MM.1S (cell line): ENCODE results near the gene CPA5.
"Not testable (repeated sequence)": the region's sequence is repeated elsewhere in the genome, so short reads cannot be mapped to it uniquely, and the experiment has no call there.

ENCODE experiments used
- DNase-seq: peaks from one replicate; pipeline ENCODE4 v3.0.0-alpha.2; 2015
- H2AFZ ChIP-seq: fragments of 300-600 bp; sonication (generic); 2 replicates; pipeline ENCODE4 v1.6.0; 2016; ENCODE audit warnings: antibody characterized with exemption, low read length
- H3F3A ChIP-seq: fragments of 300-600 bp; sonication (generic); 2 replicates; pipeline ENCODE4 v1.6.1; 2016; ENCODE audit warnings: mild to moderate bottlenecking, antibody characterized with exemption, low read length, moderate library complexity, mixed read lengths; ENCODE audit not compliant: insufficient read depth
- H3K27ac ChIP-seq: fragments of 300-600 bp; sonication (generic); 2 replicates; pipeline ENCODE4 v1.5.1; 2016; ENCODE audit warnings: mild to moderate bottlenecking, low read length
- H3K27me3 ChIP-seq: fragments of 300-600 bp; sonication (generic); replicated peaks from 2 replicates; pipeline ENCODE4 v1.6.0; 2016; ENCODE audit warnings: low read length; ENCODE audit not compliant: insufficient read depth
- H3K36me3 ChIP-seq: fragments of 300-600 bp; sonication (generic); replicated peaks from 2 replicates; pipeline ENCODE4 v1.6.1; 2016; ENCODE audit warnings: mild to moderate bottlenecking, low read length, mixed read lengths; ENCODE audit not compliant: insufficient read depth
- H3K4me1 ChIP-seq: fragments of 300-600 bp; sonication (generic); 2 replicates; pipeline ENCODE4 v1.6.1; 2016; ENCODE audit warnings: low read length, mixed read lengths
- H3K4me2 ChIP-seq: fragments of 300-600 bp; sonication (generic); 2 replicates; pipeline ENCODE4 v1.6.0; 2016; ENCODE audit warnings: low read depth, low read length
- H3K4me3 ChIP-seq: fragments of 300-600 bp; sonication (generic); 2 replicates; pipeline ENCODE4 v1.5.1; 2016; ENCODE audit warnings: low read length, mixed read lengths
- H3K79me2 ChIP-seq: fragments of 300-600 bp; sonication (generic); 2 replicates; pipeline ENCODE4 v1.6.1; 2016; ENCODE audit warnings: mixed run types, low read length, mixed read lengths
- H3K9ac ChIP-seq: fragments of 300-600 bp; sonication (generic); 2 replicates; pipeline ENCODE4 v1.6.1; 2016; ENCODE audit warnings: low read length, mixed read lengths
- H3K9me2 ChIP-seq: fragments of 300-600 bp; sonication (generic); replicated peaks from 2 replicates; pipeline ENCODE4 v1.6.1; 2016; ENCODE audit warnings: mild to moderate bottlenecking, low read length, mixed read lengths; ENCODE audit not compliant: insufficient read depth
- H3K9me3 ChIP-seq: fragments of 300-600 bp; sonication (generic); replicated peaks from 2 replicates; pipeline ENCODE4 v1.6.1; 2016; ENCODE audit warnings: mild to moderate bottlenecking, low read length, mixed read lengths; ENCODE audit not compliant: insufficient read depth
- H4K20me1 ChIP-seq: fragments of 300-600 bp; sonication (generic); 2 replicates; pipeline ENCODE4 v1.6.1; 2016; ENCODE audit warnings: mild to moderate bottlenecking, low read length, moderate library complexity, mixed read lengths; ENCODE audit not compliant: insufficient read depth
- EZH2 ChIP-seq: fragments of 300-600 bp; sonication (generic); optimal IDR thresholded peaks from 2 replicates; pipeline ENCODE3; 2017; ENCODE audit warnings: low read depth, mild to moderate bottlenecking, antibody characterized with exemption, low read length, mixed read lengths
- EZH2phosphoT487 ChIP-seq: fragments of 300-600 bp; sonication (generic); IDR thresholded peaks from 2 replicates; pipeline ENCODE4 v1.6.1; 2018; ENCODE audit warnings: antibody characterized with exemption, low read length
- TF ChIP-seq, protein P1 (sequence below): fragments of 300-600 bp; sonication (generic); IDR thresholded peaks from 2 replicates; pipeline ENCODE4 v1.5.1; 2016; ENCODE audit warnings: antibody characterized with exemption, low read length, mixed read lengths

The CPA5 gene

DNA sequence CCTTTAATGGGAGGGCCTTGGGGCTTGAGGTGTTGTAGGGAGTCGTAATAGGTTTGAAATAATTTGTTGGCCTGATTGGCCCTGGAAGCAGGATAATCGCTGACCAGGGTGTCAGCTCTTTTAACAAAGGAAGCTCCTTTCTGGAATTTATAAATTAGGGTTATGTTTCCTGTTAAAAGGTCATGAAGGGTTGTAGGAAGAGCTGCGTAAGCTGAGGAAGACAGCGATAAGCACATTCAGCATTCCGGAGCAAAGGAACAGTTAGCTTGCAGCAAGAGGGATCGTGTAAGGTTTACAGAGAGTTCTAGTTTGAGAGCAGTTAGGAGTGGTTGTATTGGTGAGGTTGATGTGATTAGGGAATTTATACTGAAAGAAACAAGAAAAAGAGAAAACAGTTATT, 30.3 kb upstream of the CPA5 start:
- H3K9ac ChIP-seq = no peak overlapping the region
- H3K9me3 ChIP-seq = no peaks in the 10 kb centered on the region

DNA sequence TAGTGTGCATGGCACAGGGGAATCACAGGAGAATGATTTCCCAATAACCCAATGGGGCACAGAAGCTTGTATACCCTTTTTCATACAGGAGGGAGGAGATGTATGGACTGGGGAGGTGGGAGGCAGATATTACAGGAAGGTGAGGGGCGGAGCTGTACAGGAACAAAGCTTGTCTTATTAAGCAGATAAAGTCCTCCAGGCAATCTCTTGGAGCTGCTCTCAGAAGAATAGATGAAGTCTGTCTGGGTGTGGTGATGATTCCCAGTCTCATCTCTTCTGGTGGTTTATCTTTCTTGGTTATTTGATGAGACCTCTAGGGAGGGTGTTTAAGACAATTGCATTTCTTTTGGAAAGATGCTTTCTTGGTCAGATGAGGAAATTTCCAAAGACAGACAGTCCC, 25.1 kb upstream of the CPA5 start:
- no peak overlapping the region for H3K9ac ChIP-seq
- no peaks in the 10 kb centered on the region for H3K4me1 ChIP-seq
- H3K27ac ChIP-seq = no peak overlapping the region
- no peaks in the 10 kb centered on the region for H3K9me3 ChIP-seq
- no peak for DNase-seq
- no peaks in the 10 kb centered on the region for H3K79me2 ChIP-seq
- TF ChIP-seq EZH2 (no peak), EZH2phosphoT487 (no peak)
- TF ChIP-seq, protein P1, sequence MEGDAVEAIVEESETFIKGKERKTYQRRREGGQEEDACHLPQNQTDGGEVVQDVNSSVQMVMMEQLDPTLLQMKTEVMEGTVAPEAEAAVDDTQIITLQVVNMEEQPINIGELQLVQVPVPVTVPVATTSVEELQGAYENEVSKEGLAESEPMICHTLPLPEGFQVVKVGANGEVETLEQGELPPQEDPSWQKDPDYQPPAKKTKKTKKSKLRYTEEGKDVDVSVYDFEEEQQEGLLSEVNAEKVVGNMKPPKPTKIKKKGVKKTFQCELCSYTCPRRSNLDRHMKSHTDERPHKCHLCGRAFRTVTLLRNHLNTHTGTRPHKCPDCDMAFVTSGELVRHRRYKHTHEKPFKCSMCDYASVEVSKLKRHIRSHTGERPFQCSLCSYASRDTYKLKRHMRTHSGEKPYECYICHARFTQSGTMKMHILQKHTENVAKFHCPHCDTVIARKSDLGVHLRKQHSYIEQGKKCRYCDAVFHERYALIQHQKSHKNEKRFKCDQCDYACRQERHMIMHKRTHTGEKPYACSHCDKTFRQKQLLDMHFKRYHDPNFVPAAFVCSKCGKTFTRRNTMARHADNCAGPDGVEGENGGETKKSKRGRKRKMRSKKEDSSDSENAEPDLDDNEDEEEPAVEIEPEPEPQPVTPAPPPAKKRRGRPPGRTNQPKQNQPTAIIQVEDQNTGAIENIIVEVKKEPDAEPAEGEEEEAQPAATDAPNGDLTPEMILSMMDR = no peak
- H3K36me3 ChIP-seq = no peaks in the 10 kb centered on the region
- H3K4me2 ChIP-seq = no peak overlapping the region
- H2AFZ ChIP-seq = no peak overlapping the region
- no peak overlapping the region for H3K4me3 ChIP-seq
- no peaks in the 10 kb centered on the region for H3F3A ChIP-seq
- H4K20me1 ChIP-seq = no peaks in the 10 kb centered on the region
- H3K9me2 ChIP-seq = no peaks in the 10 kb centered on the region
- H3K27me3 ChIP-seq = no peaks in the 10 kb centered on the region

More for the DNA sequence above, 30.3 kb upstream of the CPA5 start:
- DNase-seq = no peak
- Histone ChIP-seq H3F3A (no peaks in the 10 kb centered on the region), H3K79me2 (no peaks in the 10 kb centered on the region), H3K9me2 (no peaks in the 10 kb centered on the region), H3K27ac (no peak overlapping the region), H3K4me3 (no peak overlapping the region), H3K4me1 (no peaks in the 10 kb centered on the region), H3K27me3 (no peaks in the 10 kb centered on the region), H3K4me2 (no peak overlapping the region), H3K36me3 (no peaks in the 10 kb centered on the region), H4K20me1 (no peaks in the 10 kb centered on the region), H2AFZ (no peak overlapping the region)
- TF ChIP-seq EZH2 (no peak), EZH2phosphoT487 (no peak)
- TF ChIP-seq, protein P1 = no peak

DNA sequence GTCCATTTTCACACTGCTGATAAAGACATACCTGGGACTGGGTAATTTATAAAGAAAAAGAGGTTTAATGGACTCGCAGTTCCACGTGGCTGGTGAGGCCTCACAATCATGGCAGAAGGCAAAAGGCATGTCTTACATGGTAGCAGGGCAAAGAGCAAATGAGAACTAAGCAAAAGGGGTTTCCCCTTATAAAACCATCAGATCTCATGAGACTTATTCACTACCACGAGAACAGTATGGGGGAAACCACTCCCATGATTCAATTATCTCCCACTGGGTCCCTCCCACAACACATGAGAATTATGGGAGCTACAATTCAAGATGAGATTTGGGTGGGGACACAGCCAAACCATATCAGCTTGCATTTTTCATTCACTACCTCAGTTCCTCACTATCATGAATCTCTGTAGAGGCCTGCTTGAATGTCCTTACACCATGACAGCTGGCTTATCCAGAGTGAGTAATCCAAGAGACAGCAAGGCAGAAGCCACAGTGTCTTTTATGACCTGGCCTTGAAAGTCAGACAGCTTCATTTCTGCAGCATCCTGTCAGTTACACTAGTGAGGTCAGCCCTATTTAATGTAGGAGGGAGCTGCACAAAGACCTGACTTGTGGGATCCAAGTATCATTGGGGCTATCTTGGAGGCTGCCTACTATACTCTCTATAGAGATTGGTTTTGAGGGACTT, 22.9 kb upstream of the CPA5 start:
- not testable (repeated sequence) for H2AFZ ChIP-seq

DNA sequence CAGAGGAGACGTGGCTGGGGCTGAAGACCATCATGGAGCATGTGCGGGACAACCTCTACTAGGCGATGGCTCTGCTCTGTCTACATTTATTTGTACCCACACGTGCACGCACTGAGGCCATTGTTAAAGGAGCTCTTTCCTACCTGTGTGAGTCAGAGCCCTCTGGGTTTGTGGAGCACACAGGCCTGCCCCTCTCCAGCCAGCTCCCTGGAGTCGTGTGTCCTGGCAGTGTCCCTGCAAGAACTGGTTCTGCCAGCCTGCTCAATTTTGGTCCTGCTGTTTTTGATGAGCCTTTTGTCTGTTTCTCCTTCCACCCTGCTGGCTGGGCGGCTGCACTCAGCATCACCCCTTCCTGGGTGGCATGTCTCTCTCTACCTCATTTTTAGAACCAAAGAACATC, 22.0 kb upstream of the CPA5 start:
- no peak for DNase-seq
- H3K9me2 ChIP-seq = no peaks in the 10 kb centered on the region
- no peak overlapping the region for H3K27ac ChIP-seq
- no peaks in the 10 kb centered on the region for H3K27me3 ChIP-seq
- no peaks in the 10 kb centered on the region for H3K9me3 ChIP-seq
- H3K4me3 ChIP-seq = no peak overlapping the region
- H4K20me1 ChIP-seq = no peaks in the 10 kb centered on the region
- H2AFZ ChIP-seq = no peak overlapping the region
- no peaks in the 10 kb centered on the region for H3K36me3 ChIP-seq
- TF ChIP-seq EZH2 = no peak
- TF ChIP-seq, protein P1 = no peak
- no peak for TF ChIP-seq EZH2phosphoT487
- H3K79me2 ChIP-seq = no peaks in the 10 kb centered on the region
- no peak overlapping the region for H3K4me2 ChIP-seq
- no peaks in the 10 kb centered on the region for H3F3A ChIP-seq
- no peak overlapping the region for H3K9ac ChIP-seq
- H3K4me1 ChIP-seq = no peaks in the 10 kb centered on the region

More for the DNA sequence above, 22.9 kb upstream of the CPA5 start:
- H3K9me2 ChIP-seq, H3K27me3 ChIP-seq, H3K4me2 ChIP-seq, DNase-seq, H3K79me2 ChIP-seq, H3K9ac ChIP-seq, H3F3A ChIP-seq, H3K36me3 ChIP-seq, H3K27ac ChIP-seq, H4K20me1 ChIP-seq, H3K4me1 ChIP-seq, H3K9me3 ChIP-seq, H3K4me3 ChIP-seq: not testable (repeated sequence)
